ENCODE data around the gene LIN7C. TPM values are rescaled to one million over a fixed set of nuclear protein-coding genes. Genes with fewer than 3 reads are reported as not detected.
A peak's percentile ranks its signal among the peaks of the same experiment; 100 is the strongest.

The LIN7C gene
- total RNA-seq, 3 donors from 2014 or later: 37.8 to 41.2 (median 40.5) TPM

GRCh38 chr11:27485930-27486773, 20.4 kb downstream of the LIN7C start:
- Histone ChIP-seq H3K9me3 (no peaks in the 10 kb centered on the region), H3K36me3 (ENCODE audit: low read depth) (no peaks in the 10 kb centered on the region), H3K4me1 (ENCODE audit: low read depth) (no peaks in the 10 kb centered on the region), H3K4me3 (no peak overlapping the region)
- ATAC-seq (peak; percentile 65), DNase-seq (peak in 1 of 3 donors; percentile 84)
- TF ChIP-seq CTCF (IDR thresholded peaks at IDR 0.05): peak; percentile 59
- intact Hi-C loops (cut with DNase I, micrococcal nuclease): loop anchor here (5.0 to 10.0 kb wide), 2 partner anchors 191 to 304 kb away; no protein-coding TSS in a partner anchor

GRCh38 chr11:27482793-27483192, 23.8 kb downstream of the LIN7C start:
- H3K9me3 ChIP-seq: no peaks in the 10 kb centered on the region
- H3K4me1 ChIP-seq (ENCODE audit: low read depth): no peaks in the 10 kb centered on the region
- no peak overlapping the region for H3K4me3 ChIP-seq
- no peak for ATAC-seq
- DNase-seq: no peak
- no peaks in the 10 kb centered on the region for H3K36me3 ChIP-seq (ENCODE audit: low read depth)
- intact Hi-C loops (cut with DNase I, micrococcal nuclease): loop anchor here in 1 of 2 donors (10.0 kb wide), 1 partner anchor 188 kb away; no protein-coding TSS in a partner anchor
- no peak for TF ChIP-seq CTCF (IDR thresholded peaks at IDR 0.05)

- H3K4me1 ChIP-seq (ENCODE audit: low read depth): no peaks in the 10 kb centered on the region
- intact Hi-C loops (cut with DNase I, micrococcal nuclease): loop anchor here in 1 of 2 donors (10.0 kb wide), 1 partner anchor 187 kb away; no protein-coding TSS in a partner anchor
Observed at GRCh38 chr11:27481992-27482391, 24.6 kb downstream of the LIN7C start.

GRCh38 chr11:27477831-27478230, 28.7 kb downstream of the LIN7C start:
- ATAC-seq (no peak), DNase-seq (no peak)
- H3K36me3 ChIP-seq (ENCODE audit: low read depth): no peaks in the 10 kb centered on the region
- H3K4me1 ChIP-seq (ENCODE audit: low read depth): no peaks in the 10 kb centered on the region
- no peak overlapping the region for H3K4me3 ChIP-seq
- no peak for TF ChIP-seq CTCF (IDR thresholded peaks at IDR 0.05)
- H3K9me3 ChIP-seq: no peaks in the 10 kb centered on the region
- intact Hi-C loops (cut with DNase I, micrococcal nuclease): no loop called here

More at GRCh38 chr11:27481992-27482391, 24.6 kb downstream of the LIN7C start:
- TF ChIP-seq CTCF (IDR thresholded peaks at IDR 0.05): no peak
- Histone ChIP-seq H3K4me3 (no peak overlapping the region), H3K36me3 (ENCODE audit: low read depth) (no peaks in the 10 kb centered on the region), H3K9me3 (no peaks in the 10 kb centered on the region)
- ATAC-seq (no peak), DNase-seq (no peak)

- DNase-seq (no peak), ATAC-seq (no peak)
- H3K36me3 ChIP-seq (ENCODE audit: low read depth): no peaks in the 10 kb centered on the region
- no peaks in the 10 kb centered on the region for H3K9me3 ChIP-seq
- no peak for TF ChIP-seq CTCF (IDR thresholded peaks at IDR 0.05)
- H3K4me3 ChIP-seq: no peak overlapping the region
- H3K4me1 ChIP-seq (ENCODE audit: low read depth): no peaks in the 10 kb centered on the region
- intact Hi-C loops (cut with DNase I, micrococcal nuclease): no loop called here
Observed at GRCh38 chr11:27477243-27477642, 29.3 kb downstream of the LIN7C start.
